Inflammatory macrophage (primary cell): ENCODE results near the gene DDX24.

Experiments used
- DNase-seq, 2 donors: peaks; one replicate each; pipeline ENCODE4 v3.0.0-alpha.2; 2020 to 2022
- total RNA-seq, 18 experiments: gene quantifications; one replicate each; lab custom pipeline; 2026; ENCODE audit warnings: mixed read lengths in 6 of 18, inconsistent platforms in 2 of 18; lab: John Stamatoyannopoulos, UW

DDX24 gene
- total RNA-seq: 35.4 to 108 (median 92.4) reads per million in 18 experiments

GRCh38 chr14:94080621-94081385 is at the start of gene DDX24, which contains the start of gene IFI27L1:
Gene DDX24 (minus strand): TSS chr14:94081202. CDS start chr14:94079742, 1,460 bp downstream.
Gene IFI27L1 (plus strand): TSS chr14:94081310. CDS start chr14:94096938, 15,628 bp downstream.
- DNase-seq: peak; percentile 96 to 97

DNA sequence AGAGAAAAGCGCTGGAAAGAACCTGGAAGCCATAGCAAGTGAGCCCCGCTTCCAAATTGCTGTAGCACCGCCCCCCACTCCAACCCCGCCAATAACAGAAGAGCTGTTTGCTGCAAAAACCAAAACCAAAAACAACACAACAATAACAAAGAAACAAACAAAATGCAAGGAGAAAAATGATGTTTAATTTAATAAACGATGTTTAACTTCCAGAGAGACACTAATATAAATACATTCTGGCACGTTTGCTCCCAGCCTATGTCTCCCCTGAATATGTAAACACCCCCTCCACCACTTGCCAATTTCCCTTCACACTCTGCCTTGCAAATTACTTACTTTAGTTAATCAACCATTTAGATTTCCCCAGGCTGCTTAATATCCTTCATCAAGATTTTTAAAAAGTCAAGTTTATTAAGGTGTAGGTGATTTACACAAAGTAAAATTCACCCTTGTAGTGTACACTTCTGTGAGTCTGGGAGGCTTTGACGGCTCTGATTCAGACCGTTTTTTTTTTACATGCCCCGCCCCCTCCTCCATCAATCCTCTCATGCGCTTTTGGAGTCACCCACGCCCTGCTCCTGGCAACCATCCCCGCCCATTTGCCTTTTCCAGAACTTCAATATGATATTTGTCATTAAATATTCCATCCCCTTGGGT is 48.9 kb upstream of the DDX24 start:
- DNase-seq: peak; percentile 55 to 74

- DNase-seq: peak; percentile 79 to 84
These were observed 48.2 kb upstream of the DDX24 start, which contains the start of gene IFI27L2 for GRCh38 chr14:94129111-94129757. Gene IFI27L2 (minus strand): TSS chr14:94129604. CDS start chr14:94129564, 40 bp downstream.

- no peak for DNase-seq
These were observed 47.3 kb upstream of the DDX24 start for GRCh38 chr14:94128216-94128839.

DNA sequence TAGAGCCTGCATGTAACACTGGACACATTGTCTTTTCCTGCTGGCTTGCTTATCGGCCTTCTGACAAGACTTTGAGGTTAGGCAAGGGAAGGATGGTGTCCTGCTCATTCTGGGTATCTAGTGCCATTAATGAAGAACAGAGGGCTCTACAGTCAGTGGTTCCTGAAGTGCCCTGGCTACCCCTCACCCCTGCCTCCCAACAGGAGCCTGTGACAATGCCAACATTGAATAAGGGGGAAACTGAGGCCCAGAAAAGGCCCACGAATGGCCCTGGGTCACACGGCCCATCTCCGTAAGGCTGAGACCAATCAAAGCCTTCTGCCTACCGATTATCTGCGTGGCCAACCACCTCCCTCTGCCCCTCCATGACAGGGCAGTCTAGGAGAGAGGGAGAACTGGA is 46.3 kb upstream of the DDX24 start:
- DNase-seq: no peak

- no peak for DNase-seq
These were observed 45.8 kb upstream of the DDX24 start for GRCh38 chr14:94126800-94127199.

GRCh38 chr14:94126419-94126677 is 45.3 kb upstream of the DDX24 start:
- DNase-seq: no peak

GRCh38 chr14:94125659-94126418 is 44.8 kb upstream of the DDX24 start:
- no peak for DNase-seq

DNA sequence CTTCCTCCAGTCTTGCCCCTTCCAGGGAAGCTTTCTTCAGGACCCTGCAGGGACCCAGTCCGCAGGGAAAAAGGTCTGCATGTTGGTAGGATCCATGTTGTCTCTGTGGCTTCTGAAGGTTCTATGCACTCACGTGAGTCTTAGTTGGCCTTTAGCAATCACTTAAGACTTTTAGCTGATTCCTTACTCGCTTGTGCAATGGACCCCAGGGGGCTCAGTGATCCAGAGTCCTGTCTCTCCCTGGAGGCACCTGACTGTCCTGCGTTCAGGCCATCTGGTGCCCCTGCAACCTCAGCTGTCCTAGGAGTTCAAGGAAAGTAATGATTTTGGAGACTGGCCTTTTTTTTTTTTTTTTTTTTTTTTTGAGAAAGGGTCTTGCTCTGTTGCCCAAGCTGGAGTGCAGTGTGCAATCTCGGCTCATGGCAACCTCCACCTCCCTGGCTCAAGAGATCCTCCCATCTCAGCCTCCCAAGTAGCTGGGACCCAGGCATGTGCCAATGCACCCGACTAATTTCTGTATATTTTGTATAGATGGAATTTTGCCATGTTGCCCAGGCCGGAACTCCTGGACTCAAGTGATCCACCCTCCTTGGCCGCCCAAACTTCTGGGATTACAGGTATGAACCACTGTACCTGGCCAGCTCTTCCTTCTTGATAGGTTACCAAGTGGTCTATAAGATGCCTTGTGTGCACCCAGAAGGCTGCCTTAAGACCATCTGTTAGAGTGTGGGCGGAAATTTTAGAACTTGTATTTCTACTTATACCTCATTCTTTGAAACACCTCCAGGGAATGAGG is 43.8 kb upstream of the DDX24 start:
- no peak for DNase-seq

GRCh38 chr14:94123868-94124267 is 42.9 kb upstream of the DDX24 start:
- no peak for DNase-seq

- DNase-seq: no peak
These were observed 42.3 kb upstream of the DDX24 start for GRCh38 chr14:94123296-94123695.

- DNase-seq: no peak
These were observed 41.4 kb upstream of the DDX24 start for GRCh38 chr14:94122438-94122837.

DNA sequence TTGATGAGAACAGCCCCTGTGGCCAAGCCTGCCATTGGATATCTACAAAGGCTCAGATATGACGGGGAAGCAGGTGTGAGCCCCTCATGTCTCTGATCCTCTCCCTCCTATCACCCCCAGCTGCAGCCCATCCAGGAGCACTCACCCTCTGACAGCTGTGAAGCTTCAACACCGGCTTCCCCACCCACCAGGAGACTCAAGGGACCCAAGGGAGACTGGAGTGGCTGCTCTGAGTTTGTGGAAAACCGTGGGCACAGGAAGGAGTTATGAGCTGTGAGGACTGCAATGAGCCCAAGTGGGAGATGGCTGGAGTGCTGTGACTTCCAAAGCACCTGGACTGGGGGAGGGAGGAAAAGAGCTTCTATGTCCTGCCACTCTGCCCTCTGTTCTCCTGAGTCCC is 40.5 kb upstream of the DDX24 start:
- DNase-seq: no peak

DNA sequence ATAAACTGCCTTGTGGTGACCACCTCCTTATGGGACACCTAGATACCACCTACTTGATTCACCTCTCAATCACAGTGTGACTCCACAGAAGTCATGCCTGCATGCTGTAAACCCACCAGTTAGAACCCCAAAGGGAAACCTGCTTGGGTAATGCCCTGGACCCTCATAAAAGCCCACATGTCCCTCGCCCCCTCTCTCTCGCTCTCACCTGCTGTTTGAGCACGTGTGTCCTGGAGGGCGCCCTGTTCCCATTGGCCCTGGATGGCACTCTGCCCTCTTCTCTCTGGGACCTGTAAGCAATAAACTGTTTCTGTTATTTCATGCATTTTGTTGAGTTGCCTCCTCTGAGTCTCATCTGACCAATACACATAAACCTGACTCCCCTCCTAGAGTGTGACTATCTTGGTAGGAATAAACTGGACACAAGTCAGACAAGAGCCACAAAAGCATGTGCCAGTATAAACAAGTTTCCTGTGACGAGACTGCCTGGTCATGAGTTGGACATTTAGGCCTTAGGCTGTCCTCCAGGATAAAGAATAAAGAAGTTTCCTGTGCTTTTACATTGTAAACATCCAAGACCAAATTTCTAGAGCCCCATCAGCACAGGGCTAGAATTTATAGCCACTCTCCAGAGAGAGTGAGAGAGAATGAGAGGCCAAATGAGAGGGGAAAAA is 39.8 kb upstream of the DDX24 start:
- no peak for DNase-seq

DNA sequence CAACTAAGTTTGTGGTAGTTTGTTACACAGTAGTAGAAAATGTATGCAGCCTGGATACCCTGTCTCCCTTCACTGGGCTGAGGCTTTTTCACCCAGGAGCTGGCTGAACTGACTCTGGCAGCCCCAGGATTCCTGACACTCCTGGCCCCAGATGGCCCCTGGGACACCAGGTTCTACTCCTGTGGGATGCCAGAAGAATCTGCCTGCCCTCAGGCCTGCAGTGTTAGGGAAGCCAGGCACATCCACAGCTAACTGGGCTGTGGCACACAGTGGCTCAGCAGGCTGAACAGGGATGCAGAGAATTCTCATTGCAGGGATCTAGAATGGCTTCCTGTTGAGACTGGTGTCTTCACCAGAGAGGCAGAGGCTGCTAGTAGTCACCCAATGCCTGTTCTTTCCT is 38.1 kb upstream of the DDX24 start:
- DNase-seq: no peak

DNA sequence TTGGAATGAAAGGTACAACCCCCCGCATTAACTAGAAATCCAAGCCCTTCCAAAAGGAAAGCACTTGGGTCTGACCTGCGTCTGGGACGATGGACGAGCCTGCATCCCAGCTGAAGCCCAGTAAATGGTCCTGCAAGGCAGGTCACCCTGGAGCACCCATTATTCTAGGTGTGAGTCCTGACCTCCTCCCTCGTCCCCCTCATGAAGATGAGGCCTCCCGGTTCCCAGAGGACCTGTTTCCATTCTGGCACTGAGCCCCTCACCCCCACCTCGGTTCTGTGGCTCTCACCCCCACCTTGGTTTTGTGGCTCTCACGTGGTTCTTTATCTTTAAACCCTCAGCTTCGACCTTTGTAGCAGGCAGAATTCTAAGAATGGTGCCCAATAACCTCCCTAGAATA is 36.9 kb upstream of the DDX24 start:
- no peak for DNase-seq

DNA sequence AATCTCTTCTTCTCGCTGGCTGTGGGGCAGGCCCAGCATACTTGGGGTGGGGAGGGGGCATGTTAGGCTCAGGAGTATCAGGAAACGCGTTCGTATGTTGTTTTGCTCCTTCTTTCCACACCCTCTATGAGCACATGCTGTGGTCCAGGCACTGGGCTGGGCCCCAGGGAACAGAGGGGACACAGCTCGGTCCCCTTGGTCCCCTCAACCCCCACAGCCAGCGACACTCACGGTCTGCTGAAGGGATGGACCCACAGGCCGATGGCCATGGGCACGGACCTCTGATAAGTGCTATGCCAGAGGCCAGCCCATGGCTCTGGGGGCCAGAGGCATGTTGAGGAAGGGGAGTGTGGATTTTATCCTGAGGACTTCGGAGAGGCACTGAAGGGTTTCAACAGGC is 35.7 kb upstream of the DDX24 start:
- no peak for DNase-seq

GRCh38 chr14:94115631-94116030 is 34.6 kb upstream of the DDX24 start:
- DNase-seq: no peak

GRCh38 chr14:94115058-94115591 is 34.1 kb upstream of the DDX24 start:
- peak; percentile 7 to 36 for DNase-seq

DNA sequence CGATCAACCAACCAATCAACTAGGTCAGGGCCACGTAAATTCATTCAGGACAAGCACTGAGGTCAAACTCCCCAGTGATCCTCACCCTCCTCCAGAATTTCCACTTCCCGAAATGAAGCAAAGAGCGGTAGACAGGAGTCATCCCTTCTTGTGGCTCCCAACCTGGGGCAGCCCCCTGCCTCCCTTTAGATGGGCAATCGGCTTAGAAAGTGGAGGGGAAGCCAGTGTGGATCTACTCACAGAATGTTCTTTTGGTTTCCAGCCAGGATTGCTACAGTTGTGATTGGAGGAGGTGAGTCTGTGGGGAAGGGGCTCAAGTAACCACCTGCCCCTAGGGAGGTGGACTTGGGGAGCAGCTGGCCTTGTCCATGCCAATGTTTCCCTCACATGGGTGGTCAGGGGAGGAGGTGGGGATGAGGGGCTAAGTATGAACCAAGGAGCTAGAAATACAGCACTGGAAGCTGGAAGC is 33.6 kb upstream of the DDX24 start:
- DNase-seq: no peak
